HEK293 (cell line): Measurements from ENCODE around the gene NXT2.

Experiments
- ZNF146 ChIP-seq: fragments of 450-650 bp; formaldehyde crosslinking; IDR thresholded peaks from 2 replicates; pipeline ENCODE4 v1.5.1; 2016; ENCODE audit warnings: missing biosample characterization, missing genetic modification characterization
- ZNF211 ChIP-seq: fragments of 450-650 bp; formaldehyde crosslinking; IDR thresholded peaks from 2 replicates; pipeline ENCODE4 v1.5.1; 2016; ENCODE audit warnings: low read depth, missing biosample characterization, missing genetic modification characterization
- ZNF548 ChIP-seq: fragments of 450-650 bp; formaldehyde crosslinking; IDR thresholded peaks from 2 replicates; pipeline ENCODE4 v1.5.1; 2016; ENCODE audit warnings: missing biosample characterization, missing genetic modification characterization
- ZNF629 ChIP-seq: fragments of 450-650 bp; formaldehyde crosslinking; IDR thresholded peaks from 2 replicates; pipeline ENCODE4 v1.5.1; 2017; ENCODE audit warnings: missing biosample characterization, missing genetic modification characterization
- TF ChIP-seq, protein P1 (sequence below): fragments of 450-650 bp; formaldehyde crosslinking; IDR thresholded peaks from 2 replicates; pipeline ENCODE4 v1.5.1; 2016; ENCODE audit warnings: missing biosample characterization, missing genetic modification characterization
- TF ChIP-seq, protein P2 (sequence below): fragments of 450-650 bp; formaldehyde crosslinking; IDR thresholded peaks from 2 replicates; pipeline ENCODE4 v1.5.1; 2016; ENCODE audit warnings: missing biosample characterization, missing genetic modification characterization, borderline replicate concordance

DNA sequence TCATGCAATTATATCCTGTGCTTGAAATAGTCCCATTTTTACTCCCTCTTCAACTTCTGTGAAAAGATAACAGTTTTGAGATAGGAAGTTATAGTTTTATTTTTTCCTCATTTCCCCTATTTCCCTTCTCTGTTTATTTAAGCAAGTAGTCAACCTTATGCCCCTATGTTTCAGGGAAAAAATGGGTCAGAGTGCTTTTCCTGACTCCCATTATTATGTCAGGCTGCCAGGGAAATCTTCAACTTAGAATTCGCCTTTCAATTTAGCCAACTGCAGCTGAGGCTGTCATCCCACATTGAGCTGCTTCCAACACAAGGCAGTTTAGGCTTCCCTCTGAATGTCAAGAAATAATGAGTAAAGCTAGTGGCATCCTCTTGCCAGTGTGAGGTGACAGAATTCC, 42.3 kb downstream of the NXT2 start:
- no peak for TF ChIP-seq ZNF629
- TF ChIP-seq, protein P1, sequence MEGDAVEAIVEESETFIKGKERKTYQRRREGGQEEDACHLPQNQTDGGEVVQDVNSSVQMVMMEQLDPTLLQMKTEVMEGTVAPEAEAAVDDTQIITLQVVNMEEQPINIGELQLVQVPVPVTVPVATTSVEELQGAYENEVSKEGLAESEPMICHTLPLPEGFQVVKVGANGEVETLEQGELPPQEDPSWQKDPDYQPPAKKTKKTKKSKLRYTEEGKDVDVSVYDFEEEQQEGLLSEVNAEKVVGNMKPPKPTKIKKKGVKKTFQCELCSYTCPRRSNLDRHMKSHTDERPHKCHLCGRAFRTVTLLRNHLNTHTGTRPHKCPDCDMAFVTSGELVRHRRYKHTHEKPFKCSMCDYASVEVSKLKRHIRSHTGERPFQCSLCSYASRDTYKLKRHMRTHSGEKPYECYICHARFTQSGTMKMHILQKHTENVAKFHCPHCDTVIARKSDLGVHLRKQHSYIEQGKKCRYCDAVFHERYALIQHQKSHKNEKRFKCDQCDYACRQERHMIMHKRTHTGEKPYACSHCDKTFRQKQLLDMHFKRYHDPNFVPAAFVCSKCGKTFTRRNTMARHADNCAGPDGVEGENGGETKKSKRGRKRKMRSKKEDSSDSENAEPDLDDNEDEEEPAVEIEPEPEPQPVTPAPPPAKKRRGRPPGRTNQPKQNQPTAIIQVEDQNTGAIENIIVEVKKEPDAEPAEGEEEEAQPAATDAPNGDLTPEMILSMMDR (tag by site-specific recombination), result no peak
- TF ChIP-seq ZNF146 (tag by site-specific recombination), result no peak
- TF ChIP-seq ZNF211 (tag by site-specific recombination), result no peak
- TF ChIP-seq, protein P2, sequence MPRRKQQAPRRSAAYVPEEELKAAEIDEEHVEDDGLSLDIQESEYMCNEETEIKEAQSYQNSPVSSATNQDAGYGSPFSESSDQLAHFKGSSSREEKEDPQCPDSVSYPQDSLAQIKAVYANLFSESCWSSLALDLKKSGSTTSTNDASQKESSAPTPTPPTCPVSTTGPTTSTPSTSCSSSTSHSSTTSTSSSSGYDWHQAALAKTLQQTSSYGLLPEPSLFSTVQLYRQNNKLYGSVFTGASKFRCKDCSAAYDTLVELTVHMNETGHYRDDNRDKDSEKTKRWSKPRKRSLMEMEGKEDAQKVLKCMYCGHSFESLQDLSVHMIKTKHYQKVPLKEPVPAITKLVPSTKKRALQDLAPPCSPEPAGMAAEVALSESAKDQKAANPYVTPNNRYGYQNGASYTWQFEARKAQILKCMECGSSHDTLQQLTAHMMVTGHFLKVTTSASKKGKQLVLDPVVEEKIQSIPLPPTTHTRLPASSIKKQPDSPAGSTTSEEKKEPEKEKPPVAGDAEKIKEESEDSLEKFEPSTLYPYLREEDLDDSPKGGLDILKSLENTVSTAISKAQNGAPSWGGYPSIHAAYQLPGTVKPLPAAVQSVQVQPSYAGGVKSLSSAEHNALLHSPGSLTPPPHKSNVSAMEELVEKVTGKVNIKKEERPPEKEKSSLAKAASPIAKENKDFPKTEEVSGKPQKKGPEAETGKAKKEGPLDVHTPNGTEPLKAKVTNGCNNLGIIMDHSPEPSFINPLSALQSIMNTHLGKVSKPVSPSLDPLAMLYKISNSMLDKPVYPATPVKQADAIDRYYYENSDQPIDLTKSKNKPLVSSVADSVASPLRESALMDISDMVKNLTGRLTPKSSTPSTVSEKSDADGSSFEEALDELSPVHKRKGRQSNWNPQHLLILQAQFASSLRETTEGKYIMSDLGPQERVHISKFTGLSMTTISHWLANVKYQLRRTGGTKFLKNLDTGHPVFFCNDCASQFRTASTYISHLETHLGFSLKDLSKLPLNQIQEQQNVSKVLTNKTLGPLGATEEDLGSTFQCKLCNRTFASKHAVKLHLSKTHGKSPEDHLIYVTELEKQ (tag by site-specific recombination), result no peak
- TF ChIP-seq ZNF548 (tag by site-specific recombination), result no peak
